Endothelial cell of umbilical vein (primary cell): ENCODE results near the gene TMOD2. TPM values are rescaled to one million over a fixed set of nuclear protein-coding genes. Genes with fewer than 3 reads are reported as not detected.

ENCODE experiments used
- BruUV-seq: library from RNA; stranded (reverse); fragments of 400-500 nt; replicated peaks from 2 replicates; lab custom pipeline; 2021; lab: Mats Ljungman, UMichigan
- CTCF ChIA-PET: fragments of 300-600, 350-600 bp; sonication (Branson Sonifier 250); formaldehyde crosslinking; loops from one replicate; lab custom pipeline; 2021; ENCODE audit warnings: antibody characterized with exemption, inconsistent platforms; lab: Charles Lee
- POLR2A ChIA-PET: fragments of 300-600, 350-600 bp; sonication (Branson Sonifier 250); formaldehyde crosslinking; loops from one replicate; lab custom pipeline; 2021; ENCODE audit warnings: antibody characterized with exemption, inconsistent platforms; lab: Charles Lee
- DNase-seq: peaks from one replicate; pipeline ENCODE4 v3.0.0-alpha.2; 2011; ENCODE audit warnings: low read depth, low spot score
- FAIRE-seq: peaks from 2 replicates; lab custom pipeline; 2011; peaks lifted over from hg19 to GRCh38; lab: Jason Lieb, UNC
- H2AFZ ChIP-seq: 2 replicates; pipeline ENCODE4 v1.6.0; 2012; ENCODE audit warnings: low read depth, low read length, control low read depth, inconsistent platforms
- H3K27ac ChIP-seq: 2 replicates; pipeline ENCODE4 v1.5.1; 2011; ENCODE audit warnings: low read depth, mild to moderate bottlenecking, control low read depth, low read length, moderate library complexity; ENCODE audit not compliant: insufficient read depth
- H3K27me3 ChIP-seq, 2 experiments: 2 replicates each; pipeline versions ENCODE4 v1.6.0 to v1.6.1; 2011; ENCODE audit warnings: low read length in 2 of 2, mixed read lengths in 1 of 2; ENCODE audit not compliant: control insufficient read depth in 2 of 2, insufficient read depth in 2 of 2
- H3K36me3 ChIP-seq, 2 experiments: 2 replicates in 1 of 2; 3 replicates in 1 of 2; pipeline ENCODE4 v1.5.1; 2011; ENCODE audit warnings: low read length in 2 of 2, mild to moderate bottlenecking in 1 of 2, moderate library complexity in 1 of 2; ENCODE audit not compliant: control insufficient read depth in 2 of 2, insufficient read depth in 2 of 2; ENCODE audit errors: extremely low read depth in 1 of 2
- H3K4me1 ChIP-seq: 3 replicates; pipeline ENCODE4 v1.5.1; 2011; ENCODE audit warnings: mild to moderate bottlenecking, low read length; ENCODE audit not compliant: control insufficient read depth, insufficient read depth; ENCODE audit errors: extremely low read depth
- H3K4me2 ChIP-seq: 2 replicates; pipeline ENCODE4 v1.6.1; 2011; ENCODE audit warnings: low read length, control low read depth, mixed read lengths; ENCODE audit not compliant: insufficient read depth
- H3K4me3 ChIP-seq, 3 experiments: fragments of 200-600 bp in 1 of 3; sonication (generic), shearing (Covaris generic) in 1 of 3; replicated peaks in 1 of 3; 2 replicates each; pipeline ENCODE4 v1.5.1; 2011 to 2016; ENCODE audit warnings: control low read depth in 3 of 3, low read length in 3 of 3, mild to moderate bottlenecking in 2 of 3, inconsistent platforms in 1 of 3, low read depth in 1 of 3, moderate library complexity in 1 of 3; ENCODE audit not compliant: insufficient read depth in 1 of 3
- H3K79me2 ChIP-seq: 2 replicates; pipeline ENCODE4 v1.6.0; 2012; ENCODE audit warnings: low read length, inconsistent platforms; ENCODE audit not compliant: control insufficient read depth, insufficient read depth
- H3K9ac ChIP-seq: replicated peaks from 2 replicates; pipeline ENCODE3; 2011; ENCODE audit warnings: low read length, control low read depth; ENCODE audit not compliant: insufficient read depth; ENCODE audit errors: extremely low read depth
- H3K9me1 ChIP-seq: replicated peaks from 3 replicates; pipeline ENCODE4 v1.6.0; 2011; ENCODE audit warnings: mild to moderate bottlenecking, low read length; ENCODE audit not compliant: control insufficient read depth, insufficient read depth; ENCODE audit errors: extremely low read depth
- H3K9me3 ChIP-seq: replicated peaks from 2 replicates; pipeline ENCODE4 v1.5.1; 2012; ENCODE audit warnings: low read length, inconsistent platforms; ENCODE audit not compliant: control insufficient read depth, insufficient read depth
- H4K20me1 ChIP-seq: replicated peaks from 2 replicates; pipeline ENCODE3; 2011; ENCODE audit warnings: mild to moderate bottlenecking, low read length; ENCODE audit not compliant: control insufficient read depth, insufficient read depth; ENCODE audit errors: extremely low read depth
- FOS ChIP-seq: IDR thresholded peaks from 2 replicates; pipeline ENCODE4 v1.6.1; 2011; ENCODE audit warnings: mild to moderate bottlenecking, low read length, moderate library complexity, borderline replicate concordance; ENCODE audit not compliant: insufficient read depth
- GATA2 ChIP-seq: IDR thresholded peaks from 2 replicates; pipeline ENCODE4 v1.7.0; 2011; ENCODE audit warnings: low read depth, mild to moderate bottlenecking, moderate library complexity, mixed read lengths, low read length; ENCODE audit not compliant: insufficient read length, insufficient read depth
- JUN ChIP-seq: IDR thresholded peaks from 2 replicates; pipeline ENCODE4 v1.6.1; 2011; ENCODE audit warnings: borderline replicate concordance, low read depth; ENCODE audit not compliant: insufficient read length, insufficient read depth
- MYC ChIP-seq: IDR thresholded peaks from one replicate; pipeline ENCODE4 v1.6.1; 2011; ENCODE audit warnings: mild to moderate bottlenecking, low read depth, low read length
- POLR2A ChIP-seq: IDR thresholded peaks from 2 replicates; pipeline ENCODE4 v1.6.1; 2012; ENCODE audit warnings: low read depth, mild to moderate bottlenecking, control low read depth, low read length
- POLR2AphosphoS5 ChIP-seq: IDR thresholded peaks from 2 replicates; pipeline ENCODE4 v1.6.1; 2012; ENCODE audit warnings: low read depth, mild to moderate bottlenecking, control low read depth, low read length, moderate library complexity; ENCODE audit not compliant: insufficient read depth
- dilution Hi-C: fragments of 300-500 bp; cut with MboI; formaldehyde crosslinking; loops from one replicate; pipeline ENCODE4 v1.15.0; 2019; ENCODE audit warnings: low sequenced_read_pairs; ENCODE audit not compliant: extremely low pct_ligation_motif_present
- intact Hi-C: fragments of 100-400 bp; cut with micrococcal nuclease; formaldehyde crosslinking; loops from one replicate; pipeline ENCODE4 v1.10.0; 2022
- polyA plus RNA-seq, 4 experiments: library from polyadenylated mRNA; depleted of rRNA in 3 of 4; stranded (reverse) in 3 of 4; unstranded in 1 of 4; fragments of >200 nt; gene quantifications; 2 replicates each; pipeline versions ENCODE4 v1.2.1 to v1.2.3, GENCODE V29; 2011 to 2012; ENCODE audit warnings: missing spikeins in 1 of 4
- total RNA-seq: library from RNA; stranded (reverse); gene quantifications from 2 replicates; pipeline ENCODE4 v1.2.3, GENCODE V29; 2021
- TF ChIP-seq, protein P1 (sequence below), 2 donors: IDR thresholded peaks; 1 replicate in 1 of 2; 2 replicates in 1 of 2; pipeline ENCODE4 v1.5.1; 2011; ENCODE audit warnings: low read length in 2 of 2, mild to moderate bottlenecking in 2 of 2, moderate library complexity in 2 of 2, control low read depth in 1 of 2, inconsistent platforms in 1 of 2, low read depth in 1 of 2; ENCODE audit not compliant: insufficient read depth in 1 of 2; ENCODE audit errors: extremely low read depth in 1 of 2
- TF ChIP-seq, protein P2 (sequence below): IDR thresholded peaks from 2 replicates; pipeline ENCODE4 v1.6.1; 2011; ENCODE audit not compliant: insufficient read depth, insufficient read length

Gene TMOD2
- total and polyA plus RNA-seq, 2 donors (not counting 3 experiments of a cell fraction or from before 2014, with no cell fraction given): 0.46 to 2.7 TPM

DNA sequence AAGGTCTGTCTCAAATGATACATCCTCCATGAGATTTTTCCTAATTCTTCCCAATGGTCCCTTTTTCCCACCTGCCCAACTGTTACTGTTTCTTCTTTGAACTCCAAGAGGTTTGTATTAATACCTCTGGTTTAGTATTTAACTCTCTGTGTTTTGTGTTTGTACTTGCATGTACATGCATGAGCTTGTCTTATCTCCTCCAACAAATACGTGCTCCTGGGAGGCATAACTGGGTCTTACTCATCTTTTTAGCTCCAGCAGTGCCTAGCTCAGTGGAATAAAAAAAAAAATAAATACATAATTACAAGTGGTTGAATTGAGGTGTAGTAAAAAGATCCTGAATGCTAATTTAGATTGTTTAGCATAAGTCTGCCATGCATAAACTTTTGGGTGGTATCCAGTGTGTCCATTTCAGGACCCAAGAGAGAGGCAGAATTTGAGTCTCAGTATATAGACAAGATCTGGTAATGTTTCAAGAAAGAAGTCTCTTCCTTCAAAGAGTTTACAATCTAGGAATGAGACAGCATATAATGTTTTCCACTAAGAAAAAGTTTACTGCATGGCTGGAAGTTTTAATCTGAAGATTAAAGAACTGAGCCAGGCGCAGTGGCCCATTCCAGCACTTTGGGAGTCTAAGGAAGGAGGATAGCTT, 12.2 kb upstream of the TMOD2 start:
- ChIA-PET CTCF (interaction anchor here (0.7 to 3.0 kb wide), 2 partner anchors 37 to 89 kb away, joined by 3 to 34 read pairs; no protein-coding TSS in a partner anchor), POLR2A (no interaction called here)

More for the DNA sequence above, 12.2 kb upstream of the TMOD2 start:
- no peaks in the 10 kb centered on the region for H3K79me2 ChIP-seq
- no peaks in the 10 kb centered on the region for H4K20me1 ChIP-seq
- FAIRE-seq: no peak
- intact Hi-C loops (loop anchor here (5.0 kb wide), 1 partner anchor 38 kb away; no protein-coding TSS in a partner anchor), dilution Hi-C loops (no loop called here)
- no peaks in the 10 kb centered on the region for H3K9me1 ChIP-seq
- BruUV-seq: no TSS peak
- H3K36me3 ChIP-seq: no peaks in the 10 kb centered on the region
- no peak overlapping the region for H3K4me3 ChIP-seq
- H3K9ac ChIP-seq: no peak overlapping the region
- TF ChIP-seq, protein P1, sequence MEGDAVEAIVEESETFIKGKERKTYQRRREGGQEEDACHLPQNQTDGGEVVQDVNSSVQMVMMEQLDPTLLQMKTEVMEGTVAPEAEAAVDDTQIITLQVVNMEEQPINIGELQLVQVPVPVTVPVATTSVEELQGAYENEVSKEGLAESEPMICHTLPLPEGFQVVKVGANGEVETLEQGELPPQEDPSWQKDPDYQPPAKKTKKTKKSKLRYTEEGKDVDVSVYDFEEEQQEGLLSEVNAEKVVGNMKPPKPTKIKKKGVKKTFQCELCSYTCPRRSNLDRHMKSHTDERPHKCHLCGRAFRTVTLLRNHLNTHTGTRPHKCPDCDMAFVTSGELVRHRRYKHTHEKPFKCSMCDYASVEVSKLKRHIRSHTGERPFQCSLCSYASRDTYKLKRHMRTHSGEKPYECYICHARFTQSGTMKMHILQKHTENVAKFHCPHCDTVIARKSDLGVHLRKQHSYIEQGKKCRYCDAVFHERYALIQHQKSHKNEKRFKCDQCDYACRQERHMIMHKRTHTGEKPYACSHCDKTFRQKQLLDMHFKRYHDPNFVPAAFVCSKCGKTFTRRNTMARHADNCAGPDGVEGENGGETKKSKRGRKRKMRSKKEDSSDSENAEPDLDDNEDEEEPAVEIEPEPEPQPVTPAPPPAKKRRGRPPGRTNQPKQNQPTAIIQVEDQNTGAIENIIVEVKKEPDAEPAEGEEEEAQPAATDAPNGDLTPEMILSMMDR (IDR thresholded peaks at IDR 0.05; ENCODE audit: extremely low read depth in 1 of 2, insufficient read depth in 1 of 2, low read depth in 1 of 2, low read length in 2 of 2): no peak
- no peak for TF ChIP-seq JUN
- TF ChIP-seq GATA2: no peak
- no peak for TF ChIP-seq MYC
- TF ChIP-seq, protein P2, sequence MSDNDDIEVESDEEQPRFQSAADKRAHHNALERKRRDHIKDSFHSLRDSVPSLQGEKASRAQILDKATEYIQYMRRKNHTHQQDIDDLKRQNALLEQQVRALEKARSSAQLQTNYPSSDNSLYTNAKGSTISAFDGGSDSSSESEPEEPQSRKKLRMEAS: no peak
- TF ChIP-seq FOS: no peak
- no peak for TF ChIP-seq POLR2A
- TF ChIP-seq POLR2AphosphoS5: no peak
- no peak overlapping the region for H3K4me2 ChIP-seq
- H3K27ac ChIP-seq: no peak overlapping the region
- peaks cover 7 to 10% of the 10 kb centered on the region in 2 experiments for H3K27me3 ChIP-seq
- DNase-seq: no peak
- H3K9me3 ChIP-seq: no peaks in the 10 kb centered on the region
- H2AFZ ChIP-seq: no peak overlapping the region
- H3K4me1 ChIP-seq: peaks cover 3% of the 10 kb centered on the region
